NT2/D1 (cell line): ENCODE results near the gene HSD17B8.
A peak's percentile ranks its signal among the peaks of the same experiment; 100 is the strongest.

Experiments
- DNase-seq: peaks from one replicate; pipeline ENCODE4 v3.0.0-alpha.2; 2011; ENCODE audit warnings: low read depth, low spot score
- H3K27me3 ChIP-seq: 2 replicates; pipeline ENCODE4 v1.6.0; 2011; ENCODE audit warnings: mild to moderate bottlenecking; ENCODE audit not compliant: insufficient read length, insufficient read depth
- H3K36me3 ChIP-seq: 2 replicates; pipeline ENCODE4 v1.6.1; 2011; ENCODE audit warnings: mild to moderate bottlenecking, low read length, mixed read lengths; ENCODE audit not compliant: insufficient read depth, insufficient read length
- H3K4me1 ChIP-seq: 2 replicates; pipeline ENCODE4 v1.5.1; 2011; ENCODE audit not compliant: insufficient read depth, insufficient read length
- H3K4me3 ChIP-seq: 2 replicates; pipeline ENCODE4 v1.5.1; 2011; ENCODE audit warnings: low read depth; ENCODE audit not compliant: insufficient read length
- H3K9ac ChIP-seq: 2 replicates; pipeline ENCODE4 v1.6.0; 2011; ENCODE audit warnings: low read depth; ENCODE audit not compliant: insufficient read length
- H3K9me3 ChIP-seq: 2 replicates; pipeline ENCODE4 v1.5.1; 2011; ENCODE audit warnings: mild to moderate bottlenecking, low read length; ENCODE audit not compliant: insufficient read depth
- SUZ12 ChIP-seq: IDR thresholded peaks from 2 replicates; pipeline ENCODE4 v1.6.1; 2011; ENCODE audit not compliant: insufficient read length, insufficient read depth; ENCODE audit errors: extremely low read depth
- YY1 ChIP-seq: IDR thresholded peaks from 2 replicates; pipeline ENCODE4 v1.6.1; 2011; ENCODE audit not compliant: insufficient read length, insufficient read depth
- ZNF274 ChIP-seq: IDR thresholded peaks from 2 replicates; pipeline ENCODE4 v1.6.1; 2011; ENCODE audit warnings: mild to moderate bottlenecking, low read depth, low read length

Gene HSD17B8

DNA sequence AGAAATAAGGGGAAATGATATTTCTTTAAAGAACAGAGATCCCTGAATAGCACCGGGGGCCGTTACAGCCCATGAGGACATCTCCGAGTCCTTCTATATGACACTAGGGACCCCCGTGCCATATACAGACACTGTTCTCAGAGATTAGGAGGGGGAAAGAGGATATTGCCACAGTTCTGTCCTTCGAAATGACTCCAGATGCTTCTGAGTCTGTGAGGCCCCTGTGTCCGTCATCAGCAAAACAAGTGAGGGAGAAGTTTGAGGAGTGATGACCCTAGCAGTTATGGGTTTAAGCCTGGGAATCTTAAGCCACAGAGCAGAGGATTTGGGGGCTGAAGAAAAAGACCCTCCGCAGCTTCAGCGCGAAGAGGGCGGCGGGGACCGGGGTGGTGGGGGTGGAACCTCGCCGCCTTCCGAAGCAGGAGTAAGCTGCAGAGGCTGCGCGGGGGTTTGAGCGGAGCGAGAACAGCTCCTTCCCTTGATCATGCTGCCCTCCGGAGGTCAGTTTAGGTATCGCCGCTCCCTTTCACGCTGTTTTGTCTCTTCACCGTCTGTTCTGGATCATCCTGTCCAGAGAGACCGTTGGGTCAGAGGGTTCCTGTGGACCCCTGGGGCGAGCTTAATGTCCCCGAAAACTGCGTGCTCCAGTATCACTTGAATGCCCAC, 43.7 kb downstream of the HSD17B8 start:
- Histone ChIP-seq H3K27me3 (peaks cover 18% of the 10 kb centered on the region), H3K9me3 (no peaks in the 10 kb centered on the region), H3K4me1 (peaks cover 3% of the 10 kb centered on the region), H3K4me3 (peak overlapping the region; percentile 37), H3K36me3 (peaks cover 16% of the 10 kb centered on the region), H3K9ac (peak overlapping the region; percentile 63)
- DNase-seq: peak; percentile 71
- TF ChIP-seq ZNF274 (no peak), SUZ12 (no peak), YY1 (no peak)

GRCh38 chr6:33248643-33248931, 44.1 kb downstream of the HSD17B8 start:
- no peak for DNase-seq

DNA sequence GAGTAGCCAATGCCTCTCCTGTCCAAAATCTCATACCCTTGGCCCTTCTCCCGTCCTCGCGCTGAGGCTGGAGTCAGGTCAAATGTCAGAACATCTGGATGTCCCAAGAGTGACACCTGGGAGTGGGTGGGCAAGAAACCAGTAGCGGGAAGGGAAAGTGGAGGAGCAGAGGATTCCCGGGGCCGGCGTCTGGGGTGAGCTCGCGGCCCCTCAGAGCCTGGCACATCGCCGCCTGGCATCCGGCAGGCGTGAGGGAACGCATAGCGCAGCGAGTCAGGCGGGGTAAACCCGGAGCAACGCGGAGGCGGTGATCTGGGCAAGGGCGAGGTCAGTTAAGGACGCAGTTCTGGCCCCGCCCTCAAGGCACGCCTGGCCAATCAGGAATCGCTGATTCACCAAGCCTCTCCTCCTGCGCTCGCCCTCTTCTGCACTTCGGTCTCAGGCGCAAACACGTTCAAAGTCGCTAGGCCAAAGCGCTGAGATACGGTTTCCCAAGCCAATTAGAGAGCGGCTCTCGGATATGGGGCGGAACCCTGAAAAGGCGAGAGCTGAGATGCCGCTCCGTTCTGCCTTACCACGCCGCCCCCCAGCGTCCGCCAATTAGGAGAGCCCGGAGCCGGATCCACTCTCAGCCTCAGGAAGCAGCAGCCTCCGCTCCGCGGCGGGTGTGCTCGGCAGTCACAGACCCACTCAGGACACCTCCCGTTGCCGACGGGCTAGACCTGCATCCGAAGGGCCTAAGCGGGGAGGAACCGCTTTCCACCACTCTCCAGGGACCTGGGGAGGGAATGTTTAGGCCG, 44.7 kb downstream of the HSD17B8 start:
- peaks cover 3% of the 10 kb centered on the region for H3K4me1 ChIP-seq
- peak overlapping the region; percentile 70 for H3K4me3 ChIP-seq
- H3K9ac ChIP-seq: peak overlapping the region; percentile 96
- DNase-seq: peak; percentile 94
- peaks cover 16% of the 10 kb centered on the region for H3K36me3 ChIP-seq
- peaks cover 18% of the 10 kb centered on the region for H3K27me3 ChIP-seq
- H3K9me3 ChIP-seq: no peaks in the 10 kb centered on the region
- TF ChIP-seq ZNF274: no peak
- no peak for TF ChIP-seq YY1
- TF ChIP-seq SUZ12: no peak

More at GRCh38 chr6:33248643-33248931, 44.1 kb downstream of the HSD17B8 start:
- Histone ChIP-seq H3K36me3 (peaks cover 16% of the 10 kb centered on the region), H3K4me3 (peak overlapping the region; percentile 37), H3K27me3 (peaks cover 18% of the 10 kb centered on the region), H3K4me1 (peaks cover 3% of the 10 kb centered on the region), H3K9ac (peak overlapping the region; percentile 63), H3K9me3 (no peaks in the 10 kb centered on the region)
- no peak for TF ChIP-seq YY1
- TF ChIP-seq ZNF274: no peak
- TF ChIP-seq SUZ12: no peak

DNA sequence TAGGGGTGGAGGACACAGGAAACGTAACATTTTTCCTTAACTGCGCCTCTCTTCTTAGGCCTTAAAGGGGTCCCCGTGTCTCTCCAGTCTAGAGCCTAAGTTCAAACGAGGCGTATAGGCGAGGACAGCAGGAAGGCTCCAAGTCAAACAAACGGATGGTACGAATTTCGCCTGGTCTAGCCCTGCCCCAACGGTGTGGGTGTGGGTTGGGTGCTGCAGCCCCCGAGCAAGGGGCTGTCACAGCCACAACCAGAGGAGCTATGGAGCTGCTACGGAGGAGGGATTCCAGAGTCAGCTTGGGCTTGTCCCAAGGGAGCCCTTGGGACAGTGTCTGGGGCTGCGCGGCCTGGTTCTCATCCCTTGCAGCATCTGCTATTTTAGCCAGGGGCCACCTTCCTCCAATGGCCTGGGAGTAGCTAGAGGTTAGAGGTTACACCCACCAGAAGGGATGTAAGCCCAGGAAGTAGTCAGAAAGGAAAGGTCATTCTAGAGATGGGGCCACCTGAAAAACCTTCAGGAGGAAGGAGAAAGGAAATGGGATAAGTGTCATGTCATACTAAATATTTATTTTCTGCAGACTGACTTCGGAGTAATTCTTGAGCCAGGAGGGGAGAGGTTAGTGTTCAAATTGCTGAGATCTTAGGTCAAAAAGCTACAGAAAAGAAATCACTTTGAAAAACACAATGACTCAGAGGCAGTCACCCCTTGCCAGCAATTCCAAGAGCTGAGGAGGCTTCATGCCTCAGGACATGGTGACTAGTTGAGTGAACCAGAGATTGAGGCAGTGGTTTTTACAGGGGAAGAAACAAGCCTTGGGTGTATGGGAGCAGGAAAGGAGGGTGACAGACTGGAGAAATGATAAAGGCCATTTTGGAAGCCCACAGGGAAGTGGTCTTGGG, 45.5 kb downstream of the HSD17B8 start:
- peaks cover 3% of the 10 kb centered on the region for H3K4me1 ChIP-seq
- peak overlapping the region; percentile 96 for H3K9ac ChIP-seq
- peaks cover 16% of the 10 kb centered on the region for H3K36me3 ChIP-seq
- H3K9me3 ChIP-seq: no peaks in the 10 kb centered on the region
- TF ChIP-seq ZNF274 (no peak), YY1 (no peak), SUZ12 (no peak)
- no peak for DNase-seq
- H3K27me3 ChIP-seq: peaks cover 18% of the 10 kb centered on the region
- H3K4me3 ChIP-seq: peak overlapping the region; percentile 70

DNA sequence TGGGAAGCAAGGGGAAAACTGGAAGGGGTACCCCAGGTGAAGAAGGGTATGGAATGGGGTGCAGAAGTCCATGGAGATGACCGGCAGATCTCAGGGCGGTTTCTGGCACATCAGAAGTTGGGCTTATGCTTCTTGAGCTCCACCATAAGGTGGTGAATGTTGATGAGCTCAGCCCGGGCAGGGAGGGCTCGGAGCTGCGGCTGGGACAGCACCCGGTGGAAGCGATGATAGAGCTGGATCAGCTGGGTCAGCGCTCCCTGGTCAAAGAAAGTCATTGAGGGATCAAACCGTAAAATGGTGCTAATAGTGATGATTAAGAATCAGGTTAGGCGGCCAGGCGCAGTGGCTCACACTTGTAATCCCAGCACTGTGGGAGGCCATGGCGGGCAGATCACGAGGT, 46.3 kb downstream of the HSD17B8 start:
- peaks cover 16% of the 10 kb centered on the region for H3K36me3 ChIP-seq
- no peaks in the 10 kb centered on the region for H3K9me3 ChIP-seq
- TF ChIP-seq SUZ12: no peak
- TF ChIP-seq YY1: no peak
- TF ChIP-seq ZNF274: no peak
- H3K9ac ChIP-seq: no peak overlapping the region
- DNase-seq: no peak
- peaks cover 3% of the 10 kb centered on the region for H3K4me1 ChIP-seq
- H3K4me3 ChIP-seq: no peak overlapping the region
- H3K27me3 ChIP-seq: peaks cover 18% of the 10 kb centered on the region

- Histone ChIP-seq H3K27me3 (peaks cover 12% of the 10 kb centered on the region), H3K4me1 (peaks cover 3% of the 10 kb centered on the region), H3K4me3 (no peak overlapping the region), H3K9me3 (no peaks in the 10 kb centered on the region), H3K36me3 (peaks cover 16% of the 10 kb centered on the region), H3K9ac (peak overlapping the region; percentile 21)
- TF ChIP-seq ZNF274: no peak
- no peak for TF ChIP-seq YY1
- TF ChIP-seq SUZ12: no peak
- no peak for DNase-seq
Observed at GRCh38 chr6:33251395-33252012, 47.0 kb downstream of the HSD17B8 start.
